GM21381 (cell line): ENCODE measurements around the gene BTBD9.

Source experiments
- ATAC-seq: cut with Tn5 transposase; IDR thresholded peaks from one replicate; pipeline ENCODE4 v1.9.1; 2021; ENCODE audit warnings: mild to moderate bottlenecking, moderate library complexity; ENCODE audit not compliant: unreplicated experiment

BTBD9 gene

GRCh38 chr6:38185244-38185643 is 454.5 kb downstream of the BTBD9 start:
- ATAC-seq = no peak

GRCh38 chr6:38184585-38185080 is 455.1 kb downstream of the BTBD9 start:
- no peak for ATAC-seq

- no peak for ATAC-seq
These were observed 455.7 kb downstream of the BTBD9 start for GRCh38 chr6:38183856-38184584.

GRCh38 chr6:38182426-38182825 is 457.3 kb downstream of the BTBD9 start:
- no peak for ATAC-seq

- ATAC-seq = no peak
These were observed 459.1 kb downstream of the BTBD9 start for GRCh38 chr6:38180586-38180985.

- no peak for ATAC-seq
These were observed 459.8 kb downstream of the BTBD9 start for GRCh38 chr6:38179794-38180430.

GRCh38 chr6:38179300-38179699 is 460.4 kb downstream of the BTBD9 start:
- ATAC-seq = no peak

GRCh38 chr6:38178584-38178886 is 461.2 kb downstream of the BTBD9 start:
- ATAC-seq = no peak

- no peak for ATAC-seq
These were observed 461.7 kb downstream of the BTBD9 start for GRCh38 chr6:38177882-38178583.

- ATAC-seq = no peak
These were observed 462.7 kb downstream of the BTBD9 start for GRCh38 chr6:38176797-38177751.

GRCh38 chr6:38175786-38176185 is 463.9 kb downstream of the BTBD9 start:
- ATAC-seq = no peak

GRCh38 chr6:38174806-38175495 is 464.8 kb downstream of the BTBD9 start:
- ATAC-seq = no peak

- ATAC-seq = no peak
These were observed 465.4 kb downstream of the BTBD9 start for GRCh38 chr6:38174315-38174714.

- no peak for ATAC-seq
These were observed 465.8 kb downstream of the BTBD9 start for GRCh38 chr6:38173909-38174308.

GRCh38 chr6:38172739-38173410 is 466.9 kb downstream of the BTBD9 start:
- ATAC-seq = no peak

- no peak for ATAC-seq
These were observed 467.6 kb downstream of the BTBD9 start for GRCh38 chr6:38171997-38172738.

- no peak for ATAC-seq
These were observed 468.9 kb downstream of the BTBD9 start for GRCh38 chr6:38170666-38171355.

GRCh38 chr6:38169977-38170526 is 469.7 kb downstream of the BTBD9 start:
- no peak for ATAC-seq
